GM13977 (cell line): ENCODE measurements around the gene EFR3B.

ENCODE experiments used
- DNase-seq: peaks from one replicate; pipeline ENCODE4 v3.0.0; 2012; ENCODE audit warnings: low spot score
- in situ Hi-C: fragments of 300-500 bp; cut with MboI; formaldehyde crosslinking; loops from one replicate; pipeline ENCODE4 v1.12.0; 2022; ENCODE audit warnings: low sequenced_read_pairs, low pct_unique_long_range_greater_than_20kb, mixed read lengths, inconsistent platforms; ENCODE audit not compliant: unreplicated experiment
- TF ChIP-seq, protein P1 (sequence below): IDR thresholded peaks from 2 replicates; pipeline ENCODE4 v1.5.1; 2012; ENCODE audit warnings: mild to moderate bottlenecking, control low read depth; ENCODE audit not compliant: insufficient read depth; ENCODE audit errors: extremely low read depth, missing control alignments

Gene EFR3B

DNA sequence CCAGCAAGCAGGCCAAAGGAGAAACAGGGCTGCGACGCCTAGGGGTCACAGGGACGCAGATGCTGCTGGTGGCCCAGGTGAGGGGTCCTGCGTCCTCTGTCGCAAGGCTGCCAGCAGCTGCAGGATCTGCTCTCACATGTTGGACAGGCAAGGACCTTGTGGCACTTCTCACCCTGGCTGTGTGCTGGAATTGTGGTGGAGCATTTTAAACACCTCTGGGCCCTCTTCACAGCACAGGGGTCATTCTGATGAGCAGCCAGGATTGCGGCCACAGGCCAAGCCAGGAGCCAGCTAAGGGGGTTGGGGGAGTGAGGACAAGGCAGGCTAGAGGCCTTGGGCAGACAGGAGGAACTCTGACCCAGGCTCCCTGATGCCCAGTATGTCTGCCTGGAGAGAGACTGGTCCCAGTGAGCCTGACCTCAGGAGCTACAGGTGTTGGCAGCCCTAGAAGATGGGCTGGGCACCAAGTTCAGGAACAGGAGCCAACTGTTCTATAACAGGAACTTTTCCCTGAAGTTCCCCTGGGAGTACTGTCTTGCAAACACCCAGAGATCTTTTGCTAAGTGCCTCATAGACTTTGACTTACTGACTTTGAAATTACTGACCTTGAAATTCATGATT, 40.2 kb downstream of the EFR3B start:
- DNase-seq = no peak
- TF ChIP-seq, protein P1, sequence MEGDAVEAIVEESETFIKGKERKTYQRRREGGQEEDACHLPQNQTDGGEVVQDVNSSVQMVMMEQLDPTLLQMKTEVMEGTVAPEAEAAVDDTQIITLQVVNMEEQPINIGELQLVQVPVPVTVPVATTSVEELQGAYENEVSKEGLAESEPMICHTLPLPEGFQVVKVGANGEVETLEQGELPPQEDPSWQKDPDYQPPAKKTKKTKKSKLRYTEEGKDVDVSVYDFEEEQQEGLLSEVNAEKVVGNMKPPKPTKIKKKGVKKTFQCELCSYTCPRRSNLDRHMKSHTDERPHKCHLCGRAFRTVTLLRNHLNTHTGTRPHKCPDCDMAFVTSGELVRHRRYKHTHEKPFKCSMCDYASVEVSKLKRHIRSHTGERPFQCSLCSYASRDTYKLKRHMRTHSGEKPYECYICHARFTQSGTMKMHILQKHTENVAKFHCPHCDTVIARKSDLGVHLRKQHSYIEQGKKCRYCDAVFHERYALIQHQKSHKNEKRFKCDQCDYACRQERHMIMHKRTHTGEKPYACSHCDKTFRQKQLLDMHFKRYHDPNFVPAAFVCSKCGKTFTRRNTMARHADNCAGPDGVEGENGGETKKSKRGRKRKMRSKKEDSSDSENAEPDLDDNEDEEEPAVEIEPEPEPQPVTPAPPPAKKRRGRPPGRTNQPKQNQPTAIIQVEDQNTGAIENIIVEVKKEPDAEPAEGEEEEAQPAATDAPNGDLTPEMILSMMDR = no peak
- in situ Hi-C loops = no loop called here

DNA sequence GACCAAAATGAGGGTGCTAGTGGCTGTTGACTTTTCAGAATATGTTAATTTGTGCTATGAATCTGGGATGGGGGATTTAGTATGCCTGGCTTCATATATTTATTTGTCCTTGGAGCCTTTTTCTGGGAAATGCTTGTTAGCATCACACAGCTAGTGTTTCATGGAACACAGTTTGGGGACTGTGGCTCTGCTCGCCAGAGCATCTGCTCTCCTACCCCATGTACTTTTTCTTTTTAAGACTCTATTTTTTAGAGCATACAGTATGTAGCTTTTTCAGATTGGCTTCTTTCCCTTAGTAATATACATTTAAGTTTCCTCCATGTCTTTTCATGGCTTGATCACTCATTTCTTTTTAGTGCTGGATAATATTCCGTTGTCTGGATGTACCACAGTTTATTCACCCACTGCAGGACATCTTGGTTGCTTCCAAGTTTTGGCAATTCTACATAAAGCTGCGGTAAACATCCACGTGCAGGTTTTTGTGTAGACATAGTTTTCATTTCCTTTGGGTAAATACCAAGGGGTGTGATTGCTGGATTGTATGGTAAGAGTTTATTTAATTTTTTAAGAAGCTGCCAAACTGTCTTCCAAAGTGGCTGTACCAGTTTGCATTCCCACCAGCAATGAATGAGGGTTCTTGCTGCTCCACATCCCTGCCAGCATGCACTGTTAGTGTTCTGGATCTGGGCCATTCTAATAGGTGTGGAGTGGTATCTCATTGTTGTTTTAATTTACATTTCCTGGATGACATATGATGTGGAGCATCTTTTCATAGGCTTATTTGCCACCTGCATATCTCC, 44.1 kb downstream of the EFR3B start:
- in situ Hi-C loops = no loop called here
- no peak for DNase-seq
- TF ChIP-seq, protein P1 = no peak

- in situ Hi-C loops = no loop called here
- no peak for DNase-seq
- TF ChIP-seq, protein P1 = no peak
Measured at GRCh38 chr2:25088817-25089516, 47.1 kb downstream of the EFR3B start.

DNA sequence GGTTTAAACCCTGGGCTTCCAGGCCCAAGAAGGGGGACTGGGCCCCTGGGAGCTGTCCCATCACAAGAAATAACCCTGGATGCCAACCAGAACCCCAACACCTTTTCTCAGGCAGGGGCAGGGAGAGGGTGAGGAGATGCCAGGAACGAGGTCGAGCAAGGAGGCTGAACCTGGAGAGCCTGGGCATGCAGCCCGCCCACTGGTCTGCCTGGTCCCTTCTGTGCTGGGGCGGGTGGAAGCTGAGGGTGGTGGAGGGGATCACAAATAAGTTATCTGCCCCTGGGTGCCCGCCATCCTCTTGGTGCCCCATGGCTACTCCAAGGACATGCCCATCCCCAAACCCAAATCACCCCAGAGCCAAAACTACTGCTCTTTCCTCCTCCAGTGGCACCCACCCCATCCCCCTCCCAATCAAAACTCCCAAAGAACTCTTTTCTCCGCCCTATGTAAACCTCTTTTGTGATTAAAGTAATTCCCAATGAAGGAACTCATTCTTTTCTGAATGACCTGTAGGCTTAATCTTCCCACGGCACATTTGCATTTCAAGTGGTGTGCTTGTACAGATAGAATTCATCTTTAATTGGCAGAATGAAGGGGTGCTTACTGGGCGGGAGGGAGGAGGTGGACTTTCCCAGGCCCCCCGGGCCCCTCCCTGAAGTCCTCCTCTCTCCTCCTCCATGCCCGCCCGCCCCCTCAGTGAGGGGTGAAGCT, 47.9 kb downstream of the EFR3B start:
- no peak for DNase-seq
- TF ChIP-seq, protein P1 = no peak
- in situ Hi-C loops = no loop called here

DNA sequence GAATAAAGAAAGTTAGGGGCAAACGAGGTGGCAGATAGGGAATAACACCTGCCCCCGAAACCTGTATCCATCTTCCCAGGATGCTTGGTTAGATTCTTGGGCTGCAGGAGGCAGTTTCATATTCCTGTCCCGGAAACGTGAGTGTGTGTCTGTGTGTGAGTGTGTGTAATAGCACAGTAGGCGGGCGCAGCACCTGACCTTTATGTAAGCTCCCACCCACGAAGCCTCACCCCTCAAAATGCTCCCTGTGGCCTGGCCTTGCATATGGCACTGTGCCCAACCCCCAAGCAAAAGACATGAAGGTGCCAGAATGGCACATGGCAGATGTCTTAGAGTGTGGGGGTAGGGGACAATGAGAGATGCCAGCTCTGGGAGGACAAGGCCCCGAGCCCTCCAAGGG, 48.9 kb downstream of the EFR3B start:
- TF ChIP-seq, protein P1 = no peak
- in situ Hi-C loops = no loop called here
- no peak for DNase-seq

DNA sequence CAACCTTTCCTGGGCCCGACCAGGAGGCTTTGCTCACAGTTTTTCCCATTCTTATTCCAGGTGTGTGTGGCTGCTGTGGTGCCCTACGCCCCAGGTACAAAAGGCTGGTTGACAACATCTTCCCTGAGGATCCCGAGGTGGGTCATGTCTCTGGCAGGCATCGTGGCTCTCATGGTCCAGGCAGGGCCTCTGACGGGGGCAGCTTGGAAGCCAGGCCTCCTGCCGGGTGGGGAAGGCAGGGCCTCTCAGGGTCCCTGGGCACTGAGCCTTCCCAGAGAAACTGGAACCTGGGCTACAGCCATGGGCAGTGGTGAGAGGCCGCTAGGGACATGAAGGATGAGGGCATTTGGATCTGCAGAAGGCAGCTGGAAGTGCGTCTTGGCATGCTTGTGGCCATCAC, 49.4 kb downstream of the EFR3B start:
- in situ Hi-C loops = no loop called here
- TF ChIP-seq, protein P1 = no peak
- no peak for DNase-seq
